ENCODE measurements around the gene GPR87.

Gene GPR87

GRCh38 chr3:151305060-151305774, 11.4 kb downstream of the GPR87 start:
- TF ChIP-seq CTCF (IDR thresholded peaks at IDR 0.05; ENCODE audit: extremely low read depth, insufficient read depth, missing control alignments), result no peak
- DNase-seq (ENCODE audit: low spot score), result no peak
- in situ Hi-C loops (cut with MboI; ENCODE audit: low pct_unique_long_range_greater_than_20kb, low sequenced_read_pairs, unreplicated experiment), result no loop called here

- TF ChIP-seq CTCF (IDR thresholded peaks at IDR 0.05; ENCODE audit: extremely low read depth, insufficient read depth, missing control alignments), result no peak
- in situ Hi-C loops (cut with MboI; ENCODE audit: low pct_unique_long_range_greater_than_20kb, low sequenced_read_pairs, unreplicated experiment), result no loop called here
- DNase-seq (ENCODE audit: low spot score), result no peak
Observed at GRCh38 chr3:151303751-151304150, 12.9 kb downstream of the GPR87 start.

GRCh38 chr3:151301787-151302186, 14.8 kb downstream of the GPR87 start:
- DNase-seq (ENCODE audit: low spot score), result no peak
- in situ Hi-C loops (cut with MboI; ENCODE audit: low pct_unique_long_range_greater_than_20kb, low sequenced_read_pairs, unreplicated experiment), result no loop called here
- TF ChIP-seq CTCF (IDR thresholded peaks at IDR 0.05; ENCODE audit: extremely low read depth, insufficient read depth, missing control alignments), result no peak

- no peak for TF ChIP-seq CTCF (IDR thresholded peaks at IDR 0.05; ENCODE audit: extremely low read depth, insufficient read depth, missing control alignments)
- no peak for DNase-seq (ENCODE audit: low spot score)
- in situ Hi-C loops (cut with MboI; ENCODE audit: low pct_unique_long_range_greater_than_20kb, low sequenced_read_pairs, unreplicated experiment), result no loop called here
Observed at GRCh38 chr3:151300539-151300938, 16.1 kb downstream of the GPR87 start.

- in situ Hi-C loops (cut with MboI; ENCODE audit: low pct_unique_long_range_greater_than_20kb, low sequenced_read_pairs, unreplicated experiment), result no loop called here
- no peak for TF ChIP-seq CTCF (IDR thresholded peaks at IDR 0.05; ENCODE audit: extremely low read depth, insufficient read depth, missing control alignments)
- no peak for DNase-seq (ENCODE audit: low spot score)
Observed at GRCh38 chr3:151299006-151299405, 17.6 kb downstream of the GPR87 start.

- in situ Hi-C loops (cut with MboI; ENCODE audit: low pct_unique_long_range_greater_than_20kb, low sequenced_read_pairs, unreplicated experiment), result no loop called here
- DNase-seq (ENCODE audit: low spot score), result no peak
- no peak for TF ChIP-seq CTCF (IDR thresholded peaks at IDR 0.05; ENCODE audit: extremely low read depth, insufficient read depth, missing control alignments)
Observed at GRCh38 chr3:151297429-151297828, 19.2 kb downstream of the GPR87 start.

Measured in GM13977 (cell line).